Measurements from ENCODE around the gene TGFB1I1. TPM values are rescaled to one million over a fixed set of nuclear protein-coding genes. Genes with fewer than 3 reads are reported as not detected.
"Not testable (repeated sequence)": the region's sequence is repeated elsewhere in the genome, so short reads cannot be mapped to it uniquely, and the experiment has no call there.

Gene TGFB1I1
- total RNA-seq, 1 donor from 2014 or later = 8.8 TPM

GRCh38 chr16:31519759-31520431 lies 47.9 kb downstream of the TGFB1I1 start:
- H3K27me3 Mint-ChIP-seq (ENCODE audit: low read depth) = peaks cover 55% of the 10 kb centered on the region
- peaks cover 10% of the 10 kb centered on the region for H3K4me1 Mint-ChIP-seq
- no peaks in the 10 kb centered on the region for H3K9me3 Mint-ChIP-seq
- H3K4me3 Mint-ChIP-seq = no peak overlapping the region
- TF ChIP-seq CTCF (conservative IDR thresholded peaks at IDR 0.05) = no peak
- no peak for DNase-seq (ENCODE audit: low read depth, low spot score)
- no peak overlapping the region for H3K27ac Mint-ChIP-seq (ENCODE audit: unreplicated experiment)
- no peaks in the 10 kb centered on the region for H3K36me3 Mint-ChIP-seq (ENCODE audit: low read depth)

GRCh38 chr16:31521368-31521767 lies 49.4 kb downstream of the TGFB1I1 start:
- no peak overlapping the region for H3K4me3 Mint-ChIP-seq
- no peak overlapping the region for H3K27ac Mint-ChIP-seq (ENCODE audit: unreplicated experiment)
- peaks cover 10% of the 10 kb centered on the region for H3K4me1 Mint-ChIP-seq
- DNase-seq (ENCODE audit: low read depth, low spot score) = no peak
- H3K36me3 Mint-ChIP-seq (ENCODE audit: low read depth) = no peaks in the 10 kb centered on the region
- peaks cover 52% of the 10 kb centered on the region for H3K27me3 Mint-ChIP-seq (ENCODE audit: low read depth)
- no peak for TF ChIP-seq CTCF (conservative IDR thresholded peaks at IDR 0.05)
- no peaks in the 10 kb centered on the region for H3K9me3 Mint-ChIP-seq

- Mint-ChIP-seq H3K36me3 (ENCODE audit: low read depth) (no peaks in the 10 kb centered on the region), H3K9me3 (no peaks in the 10 kb centered on the region), H3K4me3 (no peak overlapping the region), H3K4me1 (peaks cover 10% of the 10 kb centered on the region), H3K27me3 (ENCODE audit: low read depth) (peaks cover 50% of the 10 kb centered on the region), H3K27ac (ENCODE audit: unreplicated experiment) (no peak overlapping the region)
- TF ChIP-seq CTCF (conservative IDR thresholded peaks at IDR 0.05) = no peak
- DNase-seq (ENCODE audit: low read depth, low spot score) = no peak
Measured at GRCh38 chr16:31522071-31522470, 50.1 kb downstream of the TGFB1I1 start.

- not testable (repeated sequence) for H3K4me3 Mint-ChIP-seq; H3K36me3 Mint-ChIP-seq (ENCODE audit: low read depth)
Measured at GRCh38 chr16:31523768-31524167, 51.8 kb downstream of the TGFB1I1 start.

GRCh38 chr16:31525113-31525512 lies 53.2 kb downstream of the TGFB1I1 start:
- H3K36me3 Mint-ChIP-seq (ENCODE audit: low read depth) = no peaks in the 10 kb centered on the region
- H3K27ac Mint-ChIP-seq (ENCODE audit: unreplicated experiment) = no peak overlapping the region
- peaks cover 60% of the 10 kb centered on the region for H3K27me3 Mint-ChIP-seq (ENCODE audit: low read depth)
- no peak for TF ChIP-seq CTCF (conservative IDR thresholded peaks at IDR 0.05)
- no peak overlapping the region for H3K4me3 Mint-ChIP-seq
- no peak for DNase-seq (ENCODE audit: low read depth, low spot score)
- peaks cover 2% of the 10 kb centered on the region for H3K4me1 Mint-ChIP-seq
- peaks cover 2% of the 10 kb centered on the region for H3K9me3 Mint-ChIP-seq

More at GRCh38 chr16:31523768-31524167, 51.8 kb downstream of the TGFB1I1 start:
- H3K27me3 Mint-ChIP-seq (ENCODE audit: low read depth) = peaks cover 58% of the 10 kb centered on the region
- H3K4me1 Mint-ChIP-seq; H3K27ac Mint-ChIP-seq (ENCODE audit: unreplicated experiment); H3K9me3 Mint-ChIP-seq; DNase-seq (ENCODE audit: low read depth, low spot score): not testable (repeated sequence)

Other genes with a start within 250 kb of the TGFB1I1 start
- gene ITGAM, start 212.2 kb upstream of the TGFB1I1 start, total RNA-seq = not detected in 2 replicates
- gene ITGAX, start 117.0 kb upstream of the TGFB1I1 start, total RNA-seq = not detected in 2 replicates
- not detected in 2 replicates for gene ITGAD, start 78.8 kb upstream of the TGFB1I1 start, total RNA-seq
- gene COX6A2, start 43.8 kb upstream of the TGFB1I1 start, total RNA-seq = not detected in 2 replicates
- 0.91 and 1.0 TPM in 2 replicates for gene ZNF843, start 29.4 kb upstream of the TGFB1I1 start, total RNA-seq
- gene ARMC5, start 12.7 kb upstream of the TGFB1I1 start, total RNA-seq = 11.8 and 12.3 TPM in 2 replicates
- not detected in 2 replicates for gene SLC5A2, start 11.0 kb downstream of the TGFB1I1 start, total RNA-seq
- 47.6 and 47.7 TPM in 2 replicates for gene RUSF1, start 36.2 kb downstream of the TGFB1I1 start, total RNA-seq
- not detected in 2 replicates for gene AHSP, start 55.7 kb downstream of the TGFB1I1 start, total RNA-seq